Transverse colon (tissue), 4 donors: ENCODE data around the gene TPK1. TPM values are rescaled to one million over a fixed set of nuclear protein-coding genes. Genes with fewer than 3 reads are reported as not detected.

Source experiments
- DNase-seq: peaks from one replicate; pipeline ENCODE4 v3.0.0-alpha.2; 2019
- H3K27ac ChIP-seq, 4 donors: fragments of 200-600 bp; sonication (generic); 2 replicates each; pipeline ENCODE4 v1.5.1; 2016 to 2018; ENCODE audit warnings: inconsistent platforms in 4 of 4
- H3K27me3 ChIP-seq: fragments of 200-600 bp; sonication (generic); 2 replicates; pipeline ENCODE4 v1.5.1; 2017; ENCODE audit warnings: inconsistent platforms
- H3K36me3 ChIP-seq, 4 donors: fragments of 200-600 bp; sonication (generic); 2 replicates each; pipeline ENCODE4 v1.5.1; 2017 to 2019; ENCODE audit warnings: inconsistent platforms in 4 of 4
- H3K4me1 ChIP-seq, 4 donors: fragments of 200-600 bp; sonication (generic); 2 replicates each; pipeline ENCODE4 v1.5.1; 2017 to 2020; ENCODE audit warnings: inconsistent platforms in 4 of 4
- H3K4me3 ChIP-seq, 4 donors: fragments of 200-600 bp; sonication (generic); 1 replicate in 1 of 4; 2 replicates in 3 of 4; pipeline versions ENCODE4 v1.5.1 to v1.6.1; 2017 to 2019; ENCODE audit warnings: inconsistent platforms in 4 of 4
- H3K9me3 ChIP-seq, 2 donors: fragments of 200-600 bp; sonication (generic); 2 replicates each; pipeline ENCODE4 v1.5.1; 2017 to 2019; ENCODE audit warnings: inconsistent platforms in 2 of 2
- CTCF ChIP-seq, 5 experiments: fragments of 200-600 bp in 3 of 5; fragments of 450-650 bp in 2 of 5; sonication (generic) in 3 of 5; IDR thresholded peaks; 1 replicate in 2 of 5; 2 replicates in 3 of 5; pipeline ENCODE4 v1.5.1; 2016 to 2017; ENCODE audit warnings: antibody characterized with exemption in 5 of 5, inconsistent platforms in 3 of 5, mild to moderate bottlenecking in 2 of 5, moderate library complexity in 1 of 5
- EP300 ChIP-seq: sonication (generic); formaldehyde crosslinking; IDR thresholded peaks from one replicate; pipeline ENCODE4 v1.6.1; 2017; ENCODE audit warnings: antibody characterized with exemption, low read depth
- POLR2A ChIP-seq: fragments of 450-650 bp; IDR thresholded peaks from one replicate; pipeline ENCODE4 v1.6.1; 2016; ENCODE audit warnings: antibody characterized with exemption, mild to moderate bottlenecking, moderate library complexity
- POLR2AphosphoS5 ChIP-seq, 3 donors: sonication (generic); formaldehyde crosslinking; IDR thresholded peaks; one replicate each; pipeline ENCODE4 v1.6.1; 2016; ENCODE audit warnings: antibody characterized with exemption in 3 of 3
- WGBS, 2 donors: methylation state at CpG; one replicate each; pipeline ENCODE4 v1.1.5; 2018; ENCODE audit warnings: low coverage in 1 of 2; 5-methylcytosine and 5-hydroxymethylcytosine counted together
- in situ Hi-C, 4 donors: fragments of 200-750 bp; cut with MboI; loops; one replicate each; pipeline versions ENCODE4 v1.15.0 to v1.15.1; 2017; ENCODE audit warnings: low sequenced_read_pairs in 3 of 4, low pct_ligation_motif_present in 1 of 4, low pct_unique_long_range_greater_than_20kb in 1 of 4
- intact Hi-C: fragments of 100-400 bp; cut with DNase I; formaldehyde crosslinking; loops from one replicate; pipeline ENCODE4 v1.15.1; 2023; ENCODE audit warnings: low total_unique reads
- total RNA-seq, 4 donors: library from RNA; depleted of rRNA; stranded (reverse); fragments of >200 nt; gene quantifications; one replicate each; pipeline ENCODE4 v1.1.0, GENCODE V29; 2016

The TPK1 gene
- total RNA-seq, 4 donors from 2014 or later: 1.4 to 17.3 (median 14.6) TPM

- DNase-seq: no peak
- Histone ChIP-seq H3K27me3 (no peaks in the 10 kb centered on the region), H3K27ac (no peak overlapping the region), H3K4me1 (no peaks in the 10 kb centered on the region), H3K36me3 (no peaks in the 10 kb centered on the region), H3K9me3 (no peaks in the 10 kb centered on the region), H3K4me3 (no peak overlapping the region)
- in situ Hi-C loops: no loop called here
- intact Hi-C loops: no loop called here
- 85 to 86% methylated on average over 2 of the region's 2 CpGs for WGBS, 2 donors
- TF ChIP-seq POLR2AphosphoS5 (IDR thresholded peaks at IDR 0.05) (no peak), EP300 (no peak), CTCF (IDR thresholded peaks at IDR 0.05) (no peak), POLR2A (no peak)
These were observed 49.3 kb downstream of the TPK1 start for GRCh38 chr7:144786522-144786921.

- no peaks in the 10 kb centered on the region for H3K9me3 ChIP-seq
- no peaks in the 10 kb centered on the region for H3K27me3 ChIP-seq
- intact Hi-C loops: no loop called here
- DNase-seq: no peak
- no peak overlapping the region for H3K4me3 ChIP-seq
- no peaks in the 10 kb centered on the region for H3K4me1 ChIP-seq
- WGBS, 2 donors: 68 to 71% methylated on average over 1 of the region's 1 CpG
- H3K36me3 ChIP-seq: no peaks in the 10 kb centered on the region
- in situ Hi-C loops: no loop called here
- H3K27ac ChIP-seq: no peak overlapping the region
- TF ChIP-seq CTCF (IDR thresholded peaks at IDR 0.05): no peak
- no peak for TF ChIP-seq POLR2A
- TF ChIP-seq EP300: no peak
- no peak for TF ChIP-seq POLR2AphosphoS5 (IDR thresholded peaks at IDR 0.05)
These were observed 49.8 kb downstream of the TPK1 start for GRCh38 chr7:144786079-144786478.

GRCh38 chr7:144785521-144785920, 50.3 kb downstream of the TPK1 start:
- no peak for DNase-seq
- intact Hi-C loops: no loop called here
- no peaks in the 10 kb centered on the region for H3K4me1 ChIP-seq
- in situ Hi-C loops: no loop called here
- H3K4me3 ChIP-seq: no peak overlapping the region
- H3K27me3 ChIP-seq: no peaks in the 10 kb centered on the region
- H3K27ac ChIP-seq: no peak overlapping the region
- TF ChIP-seq POLR2AphosphoS5 (IDR thresholded peaks at IDR 0.05): no peak
- TF ChIP-seq EP300: no peak
- no peak for TF ChIP-seq POLR2A
- no peak for TF ChIP-seq CTCF (IDR thresholded peaks at IDR 0.05)
- H3K9me3 ChIP-seq: no peaks in the 10 kb centered on the region
- 86 to 94% methylated on average over 1 of the region's 1 CpG for WGBS, 2 donors
- H3K36me3 ChIP-seq: no peaks in the 10 kb centered on the region

- Histone ChIP-seq H3K4me1 (no peaks in the 10 kb centered on the region), H3K9me3 (no peaks in the 10 kb centered on the region), H3K4me3 (no peak overlapping the region), H3K36me3 (no peaks in the 10 kb centered on the region), H3K27me3 (no peaks in the 10 kb centered on the region), H3K27ac (no peak overlapping the region)
- intact Hi-C loops (no loop called here), in situ Hi-C loops (no loop called here)
- TF ChIP-seq POLR2AphosphoS5 (IDR thresholded peaks at IDR 0.05) (no peak), POLR2A (no peak), EP300 (no peak), CTCF (IDR thresholded peaks at IDR 0.05) (no peak)
- WGBS, 2 donors: 77 to 100% methylated on average over 1 to 3 of the region's 3 CpGs
- DNase-seq: no peak
These were observed 50.9 kb downstream of the TPK1 start for GRCh38 chr7:144784943-144785342.
